Measurements from ENCODE around the gene PPIH.
"Not testable (repeated sequence)": the region's sequence is repeated elsewhere in the genome, so short reads cannot be mapped to it uniquely, and the experiment has no call there.

PPIH gene

DNA sequence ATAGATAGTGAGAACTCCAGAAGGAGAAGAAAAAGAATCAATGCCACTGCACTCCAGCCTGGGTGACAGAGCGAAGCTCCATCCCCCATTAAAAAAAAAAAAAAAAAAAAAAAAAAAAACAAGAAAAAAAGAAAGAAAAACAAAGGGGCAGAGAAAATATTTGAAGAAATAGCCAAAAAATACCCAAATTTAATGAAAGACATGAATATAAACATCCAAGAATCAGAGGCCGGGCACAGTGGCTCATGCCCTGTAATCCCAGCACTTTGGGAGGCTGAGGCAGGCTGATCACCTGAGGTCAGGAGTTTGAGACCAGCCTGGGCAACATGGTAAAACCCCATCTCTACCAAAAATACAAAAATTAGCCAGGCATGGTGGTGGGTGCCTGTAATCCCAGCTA is 64.2 kb downstream of the PPIH start:
- H3K36me3 ChIP-seq (ENCODE audit: insufficient read depth, low read length); H3K9me3 ChIP-seq (ENCODE audit: low read length); H3K4me1 ChIP-seq (ENCODE audit: insufficient read depth, low read length); H3K4me3 ChIP-seq (ENCODE audit: low read length); H2AFZ ChIP-seq (ENCODE audit: low read depth, low read length); H3K27me3 ChIP-seq (ENCODE audit: insufficient read depth, low read length): not testable (repeated sequence)

DNA sequence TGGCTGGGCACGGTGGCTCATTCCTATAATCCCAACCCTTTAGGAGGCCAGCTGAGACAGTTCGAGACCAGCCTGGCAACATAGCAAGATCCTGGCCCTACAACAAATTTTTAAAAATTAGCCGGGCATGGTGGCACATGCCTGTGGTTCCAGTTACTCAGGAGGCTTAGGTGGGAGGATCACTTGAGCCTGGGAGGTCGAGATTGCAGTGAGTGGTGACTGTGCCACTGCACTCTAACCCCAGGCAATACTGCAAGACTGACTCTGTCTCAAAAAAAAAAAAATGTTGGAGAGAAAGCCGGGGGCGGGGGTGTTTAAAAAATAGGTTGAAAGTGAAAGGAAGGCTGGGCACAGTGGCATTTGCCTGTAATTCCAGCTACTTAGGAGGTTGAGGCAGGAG is 65.3 kb downstream of the PPIH start:
- no peaks in the 10 kb centered on the region for H3K9me3 ChIP-seq (ENCODE audit: low read length)
- no peak overlapping the region for H2AFZ ChIP-seq (ENCODE audit: low read depth, low read length)
- no peaks in the 10 kb centered on the region for H3K27me3 ChIP-seq (ENCODE audit: insufficient read depth, low read length)
- H3K36me3 ChIP-seq (ENCODE audit: insufficient read depth, low read length), result no peaks in the 10 kb centered on the region
- H3K4me3 ChIP-seq (ENCODE audit: low read length), result no peak overlapping the region
- no peaks in the 10 kb centered on the region for H3K4me1 ChIP-seq (ENCODE audit: insufficient read depth, low read length)

DNA sequence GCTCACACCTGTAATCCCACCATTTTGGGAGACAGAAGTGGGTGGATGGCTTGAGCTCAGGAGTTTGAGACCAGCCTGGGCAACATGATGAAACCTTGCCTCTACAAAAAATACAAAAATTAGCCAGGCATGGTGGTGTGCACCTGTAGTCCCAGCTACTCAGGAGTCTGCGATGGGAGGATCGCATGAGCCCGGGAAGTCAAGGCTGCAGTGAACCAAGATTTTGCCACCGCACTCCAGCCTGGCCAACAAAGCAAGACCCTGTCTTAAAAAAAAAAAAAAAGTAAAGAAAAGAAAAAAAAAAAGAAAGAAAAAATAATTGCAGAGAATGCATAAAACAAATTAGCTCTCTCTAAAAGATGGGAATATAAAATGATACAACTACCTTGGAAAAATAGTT is 67.6 kb downstream of the PPIH start:
- not testable (repeated sequence) for H3K27me3 ChIP-seq (ENCODE audit: insufficient read depth, low read length); H3K4me3 ChIP-seq (ENCODE audit: low read length); H3K9me3 ChIP-seq (ENCODE audit: low read length); H3K36me3 ChIP-seq (ENCODE audit: insufficient read depth, low read length); H3K4me1 ChIP-seq (ENCODE audit: insufficient read depth, low read length); H2AFZ ChIP-seq (ENCODE audit: low read depth, low read length)
